CD1c-positive myeloid dendritic cell (primary cell): ENCODE data around the gene KPNA1.

Source experiments
- DNase-seq: peaks from one replicate; pipeline ENCODE4 v3.0.0-alpha.2; 2016; ENCODE audit errors: extremely low spot score

Gene KPNA1

GRCh38 chr3:122514123-122515019, at the start of gene KPNA1:
TSS of gene KPNA1 (minus strand) at chr3:122514939. CDS start at chr3:122496565, 18,374 bp downstream.
- DNase-seq: peak; percentile 95

- peak; percentile 88 for DNase-seq
Observed at GRCh38 chr3:122564155-122564912, 49.6 kb upstream of the KPNA1 start, which contains the start of the genes DTX3L and PARP9. TSS of gene DTX3L (plus strand) at chr3:122564338. CDS start at chr3:122564427, 89 bp downstream. TSS of gene PARP9 (minus strand) at chr3:122564300. CDS start at chr3:122559620, 4,680 bp downstream.

- DNase-seq: peak; percentile 11
Observed at GRCh38 chr3:122563717-122564025, 48.9 kb upstream of the KPNA1 start.

- no peak for DNase-seq
Observed at GRCh38 chr3:122562923-122563716, 48.4 kb upstream of the KPNA1 start.

GRCh38 chr3:122560680-122561079, 45.9 kb upstream of the KPNA1 start:
- peak; percentile 74 for DNase-seq

- no peak for DNase-seq
Observed at GRCh38 chr3:122559906-122560305, 45.2 kb upstream of the KPNA1 start.

- no peak for DNase-seq
Observed at GRCh38 chr3:122558605-122559004, 43.9 kb upstream of the KPNA1 start.

- no peak for DNase-seq
Observed at GRCh38 chr3:122557356-122557755, 42.6 kb upstream of the KPNA1 start.

GRCh38 chr3:122555275-122556071, 40.7 kb upstream of the KPNA1 start:
- DNase-seq: no peak

- no peak for DNase-seq
Observed at GRCh38 chr3:122553171-122553570, 38.4 kb upstream of the KPNA1 start.

GRCh38 chr3:122548619-122549018, 33.9 kb upstream of the KPNA1 start:
- DNase-seq: no peak

GRCh38 chr3:122548076-122548475, 33.3 kb upstream of the KPNA1 start:
- no peak for DNase-seq

- no peak for DNase-seq
Observed at GRCh38 chr3:122546151-122546550, 31.4 kb upstream of the KPNA1 start.

GRCh38 chr3:122538956-122539490, 24.3 kb upstream of the KPNA1 start:
- peak; percentile 32 for DNase-seq

GRCh38 chr3:122536632-122537001, 21.9 kb upstream of the KPNA1 start:
- no peak for DNase-seq

- DNase-seq: no peak
Observed at GRCh38 chr3:122535964-122536631, 21.4 kb upstream of the KPNA1 start.

- DNase-seq: peak; percentile 23
Observed at GRCh38 chr3:122533931-122534334, 19.2 kb upstream of the KPNA1 start.

- no peak for DNase-seq
Observed at GRCh38 chr3:122533480-122533879, 18.7 kb upstream of the KPNA1 start.

- DNase-seq: no peak
Observed at GRCh38 chr3:122530164-122530563, 15.4 kb upstream of the KPNA1 start.

GRCh38 chr3:122523317-122523716, 8.6 kb upstream of the KPNA1 start:
- DNase-seq: no peak
